HG03097 (cell line): ENCODE measurements around the gene TTC7B.
"Not testable (repeated sequence)": the region's sequence is repeated elsewhere in the genome, so short reads cannot be mapped to it uniquely, and the experiment has no call there.

Source experiments
- ATAC-seq: cut with Tn5 transposase; IDR thresholded peaks from one replicate; pipeline ENCODE4 v1.9.1; 2021; ENCODE audit not compliant: unreplicated experiment, low FRiP score

TTC7B gene

GRCh38 chr14:90538716-90539495 is 277.3 kb downstream of the TTC7B start:
- ATAC-seq, result no peak

GRCh38 chr14:90538095-90538494 is 278.1 kb downstream of the TTC7B start:
- ATAC-seq, result no peak

GRCh38 chr14:90536511-90537191 is 279.6 kb downstream of the TTC7B start:
- no peak for ATAC-seq

GRCh38 chr14:90536092-90536491 is 280.1 kb downstream of the TTC7B start:
- ATAC-seq, result no peak

- no peak for ATAC-seq
These were observed 280.6 kb downstream of the TTC7B start for GRCh38 chr14:90535556-90536090.

- ATAC-seq, result no peak
These were observed 281.2 kb downstream of the TTC7B start for GRCh38 chr14:90534838-90535555.

GRCh38 chr14:90534091-90534837 is 282.0 kb downstream of the TTC7B start:
- ATAC-seq, result no peak

- ATAC-seq, result no peak
These were observed 282.6 kb downstream of the TTC7B start for GRCh38 chr14:90533591-90534021.

GRCh38 chr14:90532826-90533525 is 283.3 kb downstream of the TTC7B start:
- no peak for ATAC-seq

GRCh38 chr14:90531497-90531896 is 284.7 kb downstream of the TTC7B start:
- no peak for ATAC-seq

GRCh38 chr14:90530523-90530922 is 285.7 kb downstream of the TTC7B start:
- ATAC-seq, result no peak

GRCh38 chr14:90527978-90528377 is 288.3 kb downstream of the TTC7B start:
- ATAC-seq, result no peak

GRCh38 chr14:90526536-90526935 is 289.7 kb downstream of the TTC7B start:
- ATAC-seq, result not testable (repeated sequence)

- not testable (repeated sequence) for ATAC-seq
These were observed 290.7 kb downstream of the TTC7B start for GRCh38 chr14:90525353-90526028.

- ATAC-seq, result no peak
These were observed 292.0 kb downstream of the TTC7B start for GRCh38 chr14:90523961-90524875.

GRCh38 chr14:90523544-90523943 is 292.7 kb downstream of the TTC7B start:
- ATAC-seq, result no peak

GRCh38 chr14:90522571-90523191 is 293.5 kb downstream of the TTC7B start:
- no peak for ATAC-seq
